CD14-positive monocyte (primary cell): Measurements from ENCODE around the gene LRRC18. TPM values are rescaled to one million over a fixed set of nuclear protein-coding genes. Genes with fewer than 3 reads are reported as not detected.

Source experiments
- DNase-seq, 3 donors: peaks; one replicate each; pipeline ENCODE4 v3.0.0-alpha.2; 2011 to 2022
- H2AFZ ChIP-seq: 2 replicates; pipeline ENCODE4 v1.6.0; 2012; ENCODE audit warnings: mild to moderate bottlenecking, low read depth, low read length, inconsistent platforms; ENCODE audit not compliant: insufficient read depth, poor library complexity, severe bottlenecking
- H3K27ac ChIP-seq, 2 donors: 1 replicate in 1 of 2; 2 replicates in 1 of 2; pipeline ENCODE4 v1.5.1; 2012 to 2013; ENCODE audit warnings: low read length in 2 of 2, control low read depth in 1 of 2, inconsistent platforms in 1 of 2, low read depth in 1 of 2, mild to moderate bottlenecking in 1 of 2
- H3K27me3 ChIP-seq, 2 donors: one replicate each; pipeline versions ENCODE4 v1.6.0 to v1.6.1; 2011 to 2013; ENCODE audit warnings: low read length in 2 of 2; ENCODE audit not compliant: control insufficient read depth in 2 of 2, insufficient read depth in 2 of 2
- H3K36me3 ChIP-seq, 2 donors: replicated peaks in 1 of 2; 1 replicate in 1 of 2; 2 replicates in 1 of 2; pipeline versions ENCODE4 v1.5.1 to v1.6.1; 2012 to 2013; ENCODE audit warnings: low read length in 2 of 2, control low read depth in 1 of 2, inconsistent platforms in 1 of 2, mild to moderate bottlenecking in 1 of 2; ENCODE audit not compliant: insufficient read depth in 2 of 2, control insufficient read depth in 1 of 2
- H3K4me1 ChIP-seq, 2 donors: 1 replicate in 1 of 2; 2 replicates in 1 of 2; pipeline versions ENCODE4 v1.5.1 to v1.6.1; 2012 to 2013; ENCODE audit warnings: low read length in 2 of 2, control low read depth in 1 of 2, inconsistent platforms in 1 of 2, mild to moderate bottlenecking in 1 of 2, moderate library complexity in 1 of 2; ENCODE audit not compliant: insufficient read depth in 2 of 2, control insufficient read depth in 1 of 2
- H3K4me2 ChIP-seq: replicated peaks from 2 replicates; pipeline ENCODE3; 2012; ENCODE audit warnings: low read length, moderate library complexity, mild to moderate bottlenecking; ENCODE audit not compliant: poor library complexity, severe bottlenecking; ENCODE audit errors: extremely low read depth
- H3K4me3 ChIP-seq, 3 experiments: fragments of 200-600 bp in 1 of 3; sonication (generic) in 1 of 3; replicated peaks in 1 of 3; 1 replicate in 2 of 3; 2 replicates in 1 of 3; pipeline ENCODE4 v1.5.1; 2011 to 2013; ENCODE audit warnings: low read length in 3 of 3, mild to moderate bottlenecking in 3 of 3, control low read depth in 2 of 3, low read depth in 2 of 3, inconsistent platforms in 1 of 3, moderate library complexity in 1 of 3
- H3K79me2 ChIP-seq: 2 replicates; pipeline ENCODE4 v1.6.0; 2012; ENCODE audit warnings: mild to moderate bottlenecking, control low read depth, inconsistent platforms, low read length, moderate library complexity; ENCODE audit not compliant: insufficient read depth
- H3K9ac ChIP-seq: 2 replicates; pipeline ENCODE4 v1.6.0; 2017; ENCODE audit warnings: low read length, mild to moderate bottlenecking; ENCODE audit not compliant: insufficient read depth, poor library complexity, severe bottlenecking
- H3K9me3 ChIP-seq, 2 donors: replicated peaks in 1 of 2; 1 replicate in 1 of 2; 2 replicates in 1 of 2; pipeline versions ENCODE4 v1.5.1 to v1.6.1; 2012 to 2013; ENCODE audit warnings: low read length in 2 of 2, control low read depth in 1 of 2; ENCODE audit not compliant: control insufficient read depth in 1 of 2, insufficient read depth in 1 of 2
- H4K20me1 ChIP-seq: 2 replicates; pipeline ENCODE4 v1.6.0; 2012; ENCODE audit warnings: mild to moderate bottlenecking, low read length, control low read depth, moderate library complexity; ENCODE audit not compliant: insufficient read depth
- H3K27ac Mint-ChIP-seq, 7 donors: one replicate each; pipeline ENCODE4 v1.8.0; 2020; ENCODE audit warnings: mild to moderate bottlenecking in 7 of 7, mixed read lengths in 7 of 7, moderate library complexity in 6 of 7, inconsistent platforms in 2 of 7
- H3K27me3 Mint-ChIP-seq, 3 donors: one replicate each; pipeline ENCODE4 v1.8.0; 2021 to 2022; ENCODE audit warnings: low read depth in 3 of 3, mild to moderate bottlenecking in 3 of 3, mixed read lengths in 3 of 3, moderate library complexity in 3 of 3, inconsistent platforms in 1 of 3
- H3K36me3 Mint-ChIP-seq, 2 donors: one replicate each; pipeline ENCODE4 v1.8.0; 2020; ENCODE audit warnings: mixed read lengths in 2 of 2, inconsistent platforms in 1 of 2, mild to moderate bottlenecking in 1 of 2
- H3K4me1 Mint-ChIP-seq: one replicate; pipeline ENCODE4 v1.8.0; 2020; ENCODE audit warnings: mild to moderate bottlenecking, mixed read lengths
- H3K4me3 Mint-ChIP-seq, 2 donors: one replicate each; pipeline ENCODE4 v1.8.0; 2020; ENCODE audit warnings: mild to moderate bottlenecking in 2 of 2, mixed read lengths in 2 of 2, moderate library complexity in 1 of 2
- H3K9me3 Mint-ChIP-seq, 7 donors: one replicate each; pipeline ENCODE4 v1.8.0; 2020 to 2022; ENCODE audit warnings: mixed read lengths in 7 of 7, mild to moderate bottlenecking in 6 of 7, moderate library complexity in 6 of 7, inconsistent platforms in 2 of 7
- CTCF ChIP-seq: fragments of 200-600 bp; IDR thresholded peaks from one replicate; pipeline ENCODE4 v1.8.0; 2022; ENCODE audit warnings: antibody characterized with exemption, mild to moderate bottlenecking
- WGBS: methylation state at CpG from one replicate; pipeline ENCODE4 v1.1.5; 2013; ENCODE audit warnings: missing lambda C conversion rate; ENCODE audit not compliant: insufficient coverage; 5-methylcytosine and 5-hydroxymethylcytosine counted together
- intact Hi-C, 2 donors: fragments of 100-400 bp; cut with micrococcal nuclease; formaldehyde crosslinking; loops; one replicate each; pipeline versions ENCODE4 v1.15.0 to v1.15.1; 2023
- polyA plus RNA-seq, 3 donors: library from polyadenylated mRNA; depleted of rRNA in 1 of 3; unstranded in 2 of 3; stranded (reverse) in 1 of 3; fragments of 300-500 nt in 2 of 3; fragments of >200 nt in 1 of 3; fragmentation: Illumina TruSeq in 2 of 3; gene quantifications; 1 replicate in 2 of 3; 2 replicates in 1 of 3; pipeline ENCODE4 v1.2.3, GENCODE V29; 2012 to 2021

LRRC18 gene
- polyA plus RNA-seq, 3 donors = not detected

- Mint-ChIP-seq H3K27ac (no peak overlapping the region), H3K27me3 (no peaks in the 10 kb centered on the region), H3K9me3 (no peaks in the 10 kb centered on the region), H3K4me1 (no peaks in the 10 kb centered on the region), H3K36me3 (peaks cover 85 to 95% of the 10 kb centered on the region in 2 donors), H3K4me3 (no peak overlapping the region)
- no peak overlapping the region for H3K4me2 ChIP-seq
- intact Hi-C loops = no loop called here
- no peak overlapping the region for H2AFZ ChIP-seq
- no peaks in the 10 kb centered on the region for H3K4me1 ChIP-seq
- H3K36me3 ChIP-seq = peaks cover 83 to 99% of the 10 kb centered on the region in 2 donors
- H3K9me3 ChIP-seq = no peaks in the 10 kb centered on the region
- no peak overlapping the region for H3K9ac ChIP-seq
- no peak for DNase-seq
- no peaks in the 10 kb centered on the region for H3K27me3 ChIP-seq
- TF ChIP-seq CTCF = no peak
- no peaks in the 10 kb centered on the region for H3K79me2 ChIP-seq
- H3K27ac ChIP-seq = no peak overlapping the region
- H3K4me3 ChIP-seq = no peak overlapping the region
- WGBS = 90% methylated on average over 11 of the region's 14 CpGs
- H4K20me1 ChIP-seq = no peaks in the 10 kb centered on the region
Measured at GRCh38 chr10:48970046-48970445, 30.4 kb upstream of the LRRC18 start.

- H3K27me3 ChIP-seq = no peaks in the 10 kb centered on the region
- TF ChIP-seq CTCF = no peak
- 97% methylated on average over 3 of the region's 3 CpGs for WGBS
- intact Hi-C loops = no loop called here
- no peak for DNase-seq
- Mint-ChIP-seq H3K9me3 (peaks cover 0 to 2% (median 0%) of the 10 kb centered on the region in 7 donors), H3K4me1 (no peaks in the 10 kb centered on the region), H3K27me3 (no peaks in the 10 kb centered on the region), H3K27ac (no peak overlapping the region), H3K36me3 (peaks cover 87 to 97% of the 10 kb centered on the region in 2 donors), H3K4me3 (no peak overlapping the region)
- H3K4me3 ChIP-seq = no peak overlapping the region
- H3K27ac ChIP-seq = no peak overlapping the region
- H3K36me3 ChIP-seq = peaks cover 88 to 99% of the 10 kb centered on the region in 2 donors
- H4K20me1 ChIP-seq = no peaks in the 10 kb centered on the region
- H3K4me2 ChIP-seq = no peak overlapping the region
- no peak overlapping the region for H3K9ac ChIP-seq
- no peaks in the 10 kb centered on the region for H3K4me1 ChIP-seq
- no peaks in the 10 kb centered on the region for H3K9me3 ChIP-seq
- no peaks in the 10 kb centered on the region for H3K79me2 ChIP-seq
- no peak overlapping the region for H2AFZ ChIP-seq
Measured at GRCh38 chr10:48968036-48968435, 28.4 kb upstream of the LRRC18 start.
